H9 (cell line): ENCODE data around the gene COA5. TPM values are rescaled to one million over a fixed set of nuclear protein-coding genes. Genes with fewer than 3 reads are reported as not detected.

Experiments used
- DNase-seq: peaks from one replicate; pipeline ENCODE4 v3.0.0-alpha.2; 2017
- H2AFZ ChIP-seq: one replicate; pipeline ENCODE4 v1.6.1; 2013; ENCODE audit warnings: mild to moderate bottlenecking, low read length, control low read depth, moderate library complexity
- H2AK5ac ChIP-seq: 2 replicates; pipeline ENCODE4 v1.6.1; 2013; ENCODE audit warnings: low read length, control low read depth, mixed read lengths; ENCODE audit not compliant: insufficient read length
- H2BK120ac ChIP-seq: one replicate; pipeline ENCODE4 v1.6.1; 2013; ENCODE audit warnings: low read depth, mild to moderate bottlenecking, low read length, control low read depth, inconsistent platforms; ENCODE audit not compliant: poor library complexity, severe bottlenecking
- H2BK12ac ChIP-seq: 2 replicates; pipeline ENCODE4 v1.6.1; 2013; ENCODE audit warnings: low read length, control low read depth, mixed read lengths, low read depth; ENCODE audit not compliant: insufficient read length
- H2BK15ac ChIP-seq: 2 replicates; pipeline ENCODE4 v1.6.1; 2013; ENCODE audit warnings: low read depth, low read length, control low read depth
- H2BK20ac ChIP-seq: one replicate; pipeline ENCODE4 v1.6.1; 2013; ENCODE audit warnings: low read depth, mild to moderate bottlenecking, low read length, control low read depth, inconsistent platforms; ENCODE audit not compliant: poor library complexity, severe bottlenecking
- H2BK5ac ChIP-seq: 2 replicates; pipeline ENCODE4 v1.6.1; 2013; ENCODE audit warnings: low read length, control low read depth, mixed read lengths; ENCODE audit not compliant: insufficient read length
- H3K14ac ChIP-seq: 2 replicates; pipeline ENCODE4 v1.6.1; 2013; ENCODE audit warnings: low read length, control low read depth; ENCODE audit not compliant: insufficient read depth
- H3K18ac ChIP-seq: 2 replicates; pipeline ENCODE4 v1.6.1; 2013; ENCODE audit warnings: low read depth, mild to moderate bottlenecking, mixed read lengths, low read length, control low read depth; ENCODE audit not compliant: insufficient read length
- H3K23ac ChIP-seq: 2 replicates; pipeline ENCODE4 v1.6.1; 2013; ENCODE audit warnings: low read length, control low read depth, mixed read lengths, low read depth; ENCODE audit not compliant: insufficient read length
- H3K23me2 ChIP-seq: 2 replicates; pipeline ENCODE4 v1.6.1; 2013; ENCODE audit warnings: low read depth, mild to moderate bottlenecking, mixed read lengths, low read length, control low read depth; ENCODE audit not compliant: insufficient read length, poor library complexity, severe bottlenecking
- H3K27ac ChIP-seq: 2 replicates; pipeline ENCODE4 v1.5.1; 2013; ENCODE audit warnings: low read length, control low read depth, mixed read lengths, low read depth; ENCODE audit not compliant: insufficient read length
- H3K27me3 ChIP-seq: 2 replicates; pipeline ENCODE4 v1.6.1; 2013; ENCODE audit warnings: low read length, control low read depth, inconsistent platforms; ENCODE audit not compliant: insufficient read depth
- H3K4ac ChIP-seq: 2 replicates; pipeline ENCODE4 v1.6.1; 2013; ENCODE audit warnings: low read depth, mild to moderate bottlenecking, control low read depth, inconsistent platforms, low read length, moderate library complexity
- H3K4me1 ChIP-seq: 2 replicates; pipeline ENCODE4 v1.6.1; 2013; ENCODE audit warnings: low read length, control low read depth, inconsistent platforms; ENCODE audit not compliant: insufficient read depth
- H3K4me2 ChIP-seq: 2 replicates; pipeline ENCODE4 v1.6.1; 2013; ENCODE audit warnings: low read length, control low read depth, mixed read lengths; ENCODE audit not compliant: insufficient read length, insufficient read depth
- H3K56ac ChIP-seq: 2 replicates; pipeline ENCODE4 v1.6.1; 2013; ENCODE audit warnings: low read depth, mild to moderate bottlenecking, mixed read lengths, low read length, control low read depth; ENCODE audit not compliant: insufficient read length
- H3K79me1 ChIP-seq: 2 replicates; pipeline ENCODE4 v1.6.1; 2013; ENCODE audit warnings: low read depth, mild to moderate bottlenecking, moderate library complexity, low read length, control low read depth, inconsistent platforms; ENCODE audit not compliant: insufficient read depth, poor library complexity, severe bottlenecking
- H3K79me2 ChIP-seq: 2 replicates; pipeline ENCODE4 v1.6.1; 2013; ENCODE audit warnings: low read length, control low read depth, inconsistent platforms; ENCODE audit not compliant: insufficient read depth
- H3K9ac ChIP-seq: 2 replicates; pipeline ENCODE4 v1.6.1; 2013; ENCODE audit warnings: low read length, control low read depth, mixed read lengths; ENCODE audit not compliant: insufficient read length; ENCODE audit errors: extremely low read depth
- H3K9me3 ChIP-seq: one replicate; pipeline ENCODE4 v1.6.1; 2013; ENCODE audit warnings: low read depth, low read length, inconsistent platforms; ENCODE audit not compliant: control insufficient read depth
- H3T11ph ChIP-seq: one replicate; pipeline ENCODE4 v1.6.1; 2013; ENCODE audit warnings: mild to moderate bottlenecking, low read length, control low read depth, inconsistent platforms
- H4K20me1 ChIP-seq: one replicate; pipeline ENCODE4 v1.6.1; 2013; ENCODE audit not compliant: control insufficient read depth, insufficient read length, insufficient read depth
- H4K5ac ChIP-seq: 2 replicates; pipeline ENCODE4 v1.6.1; 2013; ENCODE audit warnings: low read depth, mild to moderate bottlenecking, mixed read lengths, low read length, control low read depth; ENCODE audit not compliant: insufficient read length
- H4K8ac ChIP-seq: replicated peaks from 2 replicates; pipeline ENCODE4 v1.6.1; 2013; ENCODE audit warnings: low read length, control low read depth, mixed read lengths, low read depth; ENCODE audit not compliant: insufficient read length
- H4K91ac ChIP-seq: 2 replicates; pipeline ENCODE4 v1.6.1; 2013; ENCODE audit warnings: low read depth, mild to moderate bottlenecking, moderate library complexity, mixed read lengths, low read length, control low read depth; ENCODE audit not compliant: insufficient read length
- H3K27ac Mint-ChIP-seq, 3 experiments: 2 replicates in 2 of 3; 3 replicates in 1 of 3; pipeline ENCODE4 v1.8.0; 2020 to 2021; ENCODE audit warnings: mixed read lengths in 3 of 3, mild to moderate bottlenecking in 1 of 3, moderate library complexity in 1 of 3
- H3K27me3 Mint-ChIP-seq: 2 replicates; pipeline ENCODE4 v1.8.0; 2021; ENCODE audit warnings: low read depth, mild to moderate bottlenecking, moderate library complexity, mixed read lengths
- H3K36me3 Mint-ChIP-seq, 3 experiments: 2 replicates in 2 of 3; 3 replicates in 1 of 3; pipeline ENCODE4 v1.8.0; 2020 to 2021; ENCODE audit warnings: low read depth in 3 of 3, mixed read lengths in 3 of 3; ENCODE audit not compliant: insufficient read depth in 1 of 3
- H3K4me1 Mint-ChIP-seq, 2 experiments: 2 replicates each; pipeline ENCODE4 v1.8.0; 2020; ENCODE audit warnings: mixed read lengths in 2 of 2
- H3K4me3 Mint-ChIP-seq, 2 experiments: 2 replicates in 1 of 2; 3 replicates in 1 of 2; pipeline ENCODE4 v1.8.0; 2020 to 2021; ENCODE audit warnings: mild to moderate bottlenecking in 2 of 2, mixed read lengths in 2 of 2, moderate library complexity in 1 of 2
- H3K9me3 Mint-ChIP-seq, 2 experiments: 2 replicates in 1 of 2; 3 replicates in 1 of 2; pipeline ENCODE4 v1.8.0; 2020; ENCODE audit warnings: mild to moderate bottlenecking in 2 of 2, mixed read lengths in 2 of 2, moderate library complexity in 1 of 2
- CTCF ChIP-seq: fragments of 200-600 bp; sonication (generic); conservative IDR thresholded peaks from 3 replicates; pipeline ENCODE4 v1.8.0; 2021; ENCODE audit warnings: antibody characterized with exemption, mild to moderate bottlenecking
- WGBS: extraction: QIAGEN DNeasy Blood & Tissue Kit; methylation state at CpG from one replicate; pipeline ENCODE4 v1.1.7; 2013; ENCODE audit warnings: missing lambda C conversion rate, low lambda C conversion rate, mixed read lengths; ENCODE audit not compliant: insufficient read length; ENCODE audit errors: extremely low coverage; 5-methylcytosine and 5-hydroxymethylcytosine counted together
- total RNA-seq: library from RNA; stranded (reverse); gene quantifications from 2 replicates; pipeline ENCODE4 v1.2.1, GENCODE V29; 2021

The COA5 gene
- total RNA-seq, 1 experiment from 2014 or later: 23.6 TPM

- Mint-ChIP-seq H3K4me3 (no peak overlapping the region), H3K27me3 (peaks cover 2% of the 10 kb centered on the region), H3K9me3 (no peaks in the 10 kb centered on the region; a peak in 1 of 5 replicates), H3K4me1 (no peaks in the 10 kb centered on the region), H3K27ac (peak overlapping the region in 1 of 3 experiments; percentile 87; a peak in 1 of 7 replicates), H3K36me3 (peaks cover 10 to 73% (median 49%) of the 10 kb centered on the region in 3 experiments; a peak in 6 of 7 replicates)
- no peak overlapping the region for H2BK20ac ChIP-seq
- H3K4ac ChIP-seq: no peak overlapping the region
- H3K4me1 ChIP-seq: no peaks in the 10 kb centered on the region
- no peaks in the 10 kb centered on the region for H3K79me2 ChIP-seq
- no peak overlapping the region for H2AFZ ChIP-seq
- H4K8ac ChIP-seq: no peak overlapping the region
- no peak overlapping the region for H4K91ac ChIP-seq
- H3K56ac ChIP-seq: no peak overlapping the region
- H3K23me2 ChIP-seq: no peaks in the 10 kb centered on the region
- H3K14ac ChIP-seq: no peak overlapping the region; the same call in 1 of the 2 replicates
- no peak overlapping the region for H3T11ph ChIP-seq
- no peak overlapping the region for H2BK12ac ChIP-seq
- no peak overlapping the region for H2BK15ac ChIP-seq
- no peak overlapping the region for H3K27ac ChIP-seq
- no peak overlapping the region for H3K18ac ChIP-seq
- no peaks in the 10 kb centered on the region for H4K20me1 ChIP-seq
- no peaks in the 10 kb centered on the region for H3K27me3 ChIP-seq
- no peak for TF ChIP-seq CTCF
- no peak overlapping the region for H2BK120ac ChIP-seq
- H2BK5ac ChIP-seq: no peak overlapping the region
- DNase-seq: no peak
- H2AK5ac ChIP-seq: no peak overlapping the region
- H3K23ac ChIP-seq: no peak overlapping the region
- H3K9ac ChIP-seq: no peak overlapping the region
- no peak overlapping the region for H3K4me2 ChIP-seq
- H3K9me3 ChIP-seq: no peaks in the 10 kb centered on the region
- H4K5ac ChIP-seq: no peak overlapping the region
- no peaks in the 10 kb centered on the region for H3K79me1 ChIP-seq
- WGBS: no CpG with 5 or more reads among the region's 13 CpGs
Measured at GRCh38 chr2:98573426-98573825, 34.9 kb downstream of the COA5 start.
